ENCODE measurements around the gene AMN.

GRCh38 chr14:102953100-102953499, 30.6 kb downstream of the AMN start:
- no peak for TF ChIP-seq GABPA (tag; conservative IDR thresholded peaks at IDR 0.05; ENCODE audit: low read depth)
- TF ChIP-seq CTCF (IDR thresholded peaks at IDR 0.05 in 2 of 3, conservative IDR thresholded peaks at IDR 0.05 in 1 of 3; ENCODE audit: insufficient read depth in 2 of 3, low read depth in 1 of 3, low read length in 3 of 3) = no peak
- TF ChIP-seq ELF4 (CRISPR knock-in tag; IDR thresholded peaks at IDR 0.05) = no peak
- TF ChIP-seq ZBTB17 (CRISPR knock-in tag; IDR thresholded peaks at IDR 0.05) = no peak
- TF ChIP-seq, protein P1, sequence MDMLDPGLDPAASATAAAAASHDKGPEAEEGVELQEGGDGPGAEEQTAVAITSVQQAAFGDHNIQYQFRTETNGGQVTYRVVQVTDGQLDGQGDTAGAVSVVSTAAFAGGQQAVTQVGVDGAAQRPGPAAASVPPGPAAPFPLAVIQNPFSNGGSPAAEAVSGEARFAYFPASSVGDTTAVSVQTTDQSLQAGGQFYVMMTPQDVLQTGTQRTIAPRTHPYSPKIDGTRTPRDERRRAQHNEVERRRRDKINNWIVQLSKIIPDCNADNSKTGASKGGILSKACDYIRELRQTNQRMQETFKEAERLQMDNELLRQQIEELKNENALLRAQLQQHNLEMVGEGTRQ (CRISPR knock-in tag; IDR thresholded peaks at IDR 0.05) = no peak
- no peak for TF ChIP-seq POLR2H (tag; IDR thresholded peaks at IDR 0.05; ENCODE audit: low read depth)
